CD4-positive, alpha-beta T cell treated with Interleukin-6 at 100 ng/mL for 8 hours (primary cell): ENCODE measurements around the gene SSX2B.
"Not testable (repeated sequence)": the region's sequence is repeated elsewhere in the genome, so short reads cannot be mapped to it uniquely, and the experiment has no call there.

Experiments used
- DNase-seq: peaks from one replicate; pipeline ENCODE4 v3.0.0-alpha.2; 2020; ENCODE audit warnings: mixed read lengths, low spot score

Gene SSX2B, protein sequence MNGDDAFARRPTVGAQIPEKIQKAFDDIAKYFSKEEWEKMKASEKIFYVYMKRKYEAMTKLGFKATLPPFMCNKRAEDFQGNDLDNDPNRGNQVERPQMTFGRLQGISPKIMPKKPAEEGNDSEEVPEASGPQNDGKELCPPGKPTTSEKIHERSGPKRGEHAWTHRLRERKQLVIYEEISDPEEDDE

DNA sequence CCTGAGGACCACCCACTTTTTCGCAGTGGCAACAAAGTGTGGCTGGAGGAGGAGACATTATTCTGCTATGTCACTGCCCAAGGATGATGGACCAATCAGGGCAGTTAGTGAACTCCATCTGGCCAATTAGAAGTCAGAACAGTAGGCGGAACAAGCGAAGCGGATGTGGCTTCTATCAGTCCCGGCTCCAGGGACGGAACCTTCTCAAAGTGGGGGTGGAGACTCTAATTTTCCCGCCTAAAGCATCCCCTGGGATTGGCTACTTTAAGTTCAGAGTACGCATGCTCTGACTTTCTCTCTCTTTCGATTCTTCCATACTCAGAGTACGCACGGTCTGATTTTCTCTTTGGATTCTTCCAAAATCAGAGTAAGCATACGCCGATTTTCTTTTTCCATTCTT lies at the start of gene SSX2B:
TSS of gene SSX2B (plus strand) at position 301 of the 400 bp plus-strand sequence. CDS start 1,429 bp downstream, outside the sequence.
- DNase-seq, result not testable (repeated sequence)

DNA sequence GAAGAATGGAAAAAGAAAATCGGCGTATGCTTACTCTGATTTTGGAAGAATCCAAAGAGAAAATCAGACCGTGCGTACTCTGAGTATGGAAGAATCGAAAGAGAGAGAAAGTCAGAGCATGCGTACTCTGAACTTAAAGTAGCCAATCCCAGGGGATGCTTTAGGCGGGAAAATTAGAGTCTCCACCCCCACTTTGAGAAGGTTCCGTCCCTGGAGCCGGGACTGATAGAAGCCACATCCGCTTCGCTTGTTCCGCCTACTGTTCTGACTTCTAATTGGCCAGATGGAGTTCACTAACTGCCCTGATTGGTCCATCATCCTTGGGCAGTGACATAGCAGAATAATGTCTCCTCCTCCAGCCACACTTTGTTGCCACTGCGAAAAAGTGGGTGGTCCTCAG lies 44.0 kb upstream of the SSX2B start, which contains the start of gene SSX2:
TSS of gene SSX2 (minus strand) at position 101 of the 400 bp plus-strand sequence. CDS start 1,429 bp downstream, outside the sequence.
- DNase-seq, result not testable (repeated sequence)

DNA sequence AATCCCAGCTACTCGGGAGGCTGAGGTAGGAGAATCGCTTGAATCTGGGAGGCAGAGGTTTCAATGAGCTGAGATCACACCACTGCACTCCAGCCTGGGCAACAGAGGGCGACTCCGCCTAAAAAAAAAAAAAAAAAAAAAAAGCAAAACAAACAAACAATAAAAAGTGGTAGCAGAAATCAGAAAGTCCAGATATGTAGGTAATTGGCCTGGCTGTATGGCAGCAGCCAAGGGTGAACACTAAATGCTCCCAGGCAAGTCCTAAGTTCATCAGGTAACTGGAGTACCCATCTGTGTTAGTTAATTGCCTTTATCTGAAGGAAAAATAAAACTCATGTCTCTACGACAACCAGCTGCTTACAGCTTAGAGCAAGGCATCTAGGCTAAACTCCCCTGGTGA lies 14.9 kb downstream of the SSX2B start:
- not testable (repeated sequence) for DNase-seq

DNA sequence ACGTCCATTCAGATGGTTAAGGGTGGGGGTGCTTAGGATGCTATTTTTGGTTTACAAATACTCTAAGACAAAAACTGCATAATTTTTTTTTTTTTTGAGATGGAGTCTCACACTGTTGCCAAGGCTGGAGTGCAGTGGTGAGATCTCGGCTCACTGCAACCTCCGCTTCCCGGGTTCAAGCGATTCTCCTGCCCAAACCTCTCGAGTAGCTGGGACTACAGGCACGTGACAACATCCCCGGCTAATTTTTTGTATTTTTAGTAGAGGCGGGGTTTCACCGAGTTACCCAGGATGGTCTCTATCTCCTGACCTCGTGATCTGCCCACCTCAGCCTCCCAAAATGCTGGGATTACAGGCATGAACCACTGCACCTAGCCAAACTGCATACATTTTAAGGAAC lies 22.5 kb downstream of the SSX2B start:
- DNase-seq, result not testable (repeated sequence)

DNA sequence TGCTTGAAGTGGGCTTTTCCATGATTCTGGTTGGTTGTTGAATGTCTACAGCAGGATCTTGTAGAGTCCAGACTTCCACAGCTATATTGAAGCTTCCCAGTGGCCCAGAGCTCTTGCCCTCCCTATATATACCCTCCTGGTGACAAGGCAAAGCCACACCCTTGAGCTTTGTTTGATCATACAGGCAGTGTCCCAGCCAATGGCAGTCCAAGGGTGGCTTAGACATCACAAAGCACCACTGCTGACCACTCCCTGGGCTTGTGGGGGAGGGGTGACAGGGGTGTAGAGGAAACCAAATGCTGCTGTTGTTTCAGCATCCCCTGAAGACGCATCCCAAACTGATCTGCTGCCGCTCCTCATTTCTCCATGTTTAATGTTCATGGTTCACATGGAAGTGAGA lies 46.3 kb downstream of the SSX2B start, which contains the start of gene SPANXN5:
TSS of gene SPANXN5 (minus strand) at position 101 of the 400 bp plus-strand sequence. CDS start at position 22, 79 bp downstream.
- not testable (repeated sequence) for DNase-seq

DNA sequence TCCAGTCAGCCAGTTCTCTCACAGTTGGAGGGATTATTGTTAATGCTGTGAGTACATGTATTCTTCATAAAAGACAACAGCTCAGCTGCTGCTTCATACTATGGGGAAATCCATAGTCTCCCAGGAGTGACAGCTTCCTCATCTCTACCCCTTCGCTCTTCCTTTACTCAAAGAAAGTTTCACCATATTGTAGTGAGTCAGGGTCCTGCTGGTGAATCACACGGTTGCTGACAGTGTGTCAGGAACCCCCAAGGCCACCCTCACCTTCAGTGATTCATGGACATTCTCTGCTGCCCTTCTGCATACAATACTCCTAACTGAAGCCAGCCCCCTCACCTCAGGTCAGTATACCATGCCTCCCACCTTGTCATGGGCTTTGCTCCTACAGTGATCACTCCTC lies 53.8 kb downstream of the SSX2B start:
- not testable (repeated sequence) for DNase-seq
